Keratinocyte (primary cell): Measurements from ENCODE around the gene LBP.

Experiments
- CTCF ChIP-seq, 3 experiments: IDR thresholded peaks in 1 of 3; conservative IDR thresholded peaks in 1 of 3; optimal IDR thresholded peaks in 1 of 3; 2 replicates in 2 of 3; 3 replicates in 1 of 3; pipeline versions ENCODE3 to v1.5.1; 2011; ENCODE audit warnings: low read length in 3 of 3, mild to moderate bottlenecking in 3 of 3, moderate library complexity in 2 of 3, control low read depth in 1 of 3, inconsistent platforms in 1 of 3; ENCODE audit not compliant: insufficient read depth in 2 of 3; ENCODE audit errors: extremely low read depth in 1 of 3
- EZH2 ChIP-seq: IDR thresholded peaks from one replicate; pipeline ENCODE4 v1.6.1; 2012; ENCODE audit warnings: inconsistent platforms, mild to moderate bottlenecking, low read length, moderate library complexity

GRCh38 chr20:38423541-38423940 lies 77.3 kb downstream of the LBP start:
- TF ChIP-seq CTCF (optimal IDR thresholded peaks at IDR 0.05 in 1 of 3, IDR thresholded peaks at IDR 0.05 in 1 of 3, conservative IDR thresholded peaks at IDR 0.05 in 1 of 3; ENCODE audit: extremely low read depth in 1 of 3, insufficient read depth in 2 of 3, low read length in 3 of 3) (no peak), EZH2 (no peak)
